GM19438 (cell line): ENCODE data around the gene PIGM.
"Not testable (repeated sequence)": the region's sequence is repeated elsewhere in the genome, so short reads cannot be mapped to it uniquely, and the experiment has no call there.

Experiments used
- ATAC-seq: cut with Tn5 transposase; IDR thresholded peaks from one replicate; pipeline ENCODE4 v1.9.1; 2021; ENCODE audit warnings: low read depth; ENCODE audit not compliant: unreplicated experiment

PIGM gene

GRCh38 chr1:160061369-160062229 is 29.8 kb upstream of the PIGM start:
- ATAC-seq, result no peak

- no peak for ATAC-seq
Measured at GRCh38 chr1:160058087-160058486, 26.3 kb upstream of the PIGM start.

GRCh38 chr1:160056648-160057169 is 24.9 kb upstream of the PIGM start:
- ATAC-seq, result no peak

DNA sequence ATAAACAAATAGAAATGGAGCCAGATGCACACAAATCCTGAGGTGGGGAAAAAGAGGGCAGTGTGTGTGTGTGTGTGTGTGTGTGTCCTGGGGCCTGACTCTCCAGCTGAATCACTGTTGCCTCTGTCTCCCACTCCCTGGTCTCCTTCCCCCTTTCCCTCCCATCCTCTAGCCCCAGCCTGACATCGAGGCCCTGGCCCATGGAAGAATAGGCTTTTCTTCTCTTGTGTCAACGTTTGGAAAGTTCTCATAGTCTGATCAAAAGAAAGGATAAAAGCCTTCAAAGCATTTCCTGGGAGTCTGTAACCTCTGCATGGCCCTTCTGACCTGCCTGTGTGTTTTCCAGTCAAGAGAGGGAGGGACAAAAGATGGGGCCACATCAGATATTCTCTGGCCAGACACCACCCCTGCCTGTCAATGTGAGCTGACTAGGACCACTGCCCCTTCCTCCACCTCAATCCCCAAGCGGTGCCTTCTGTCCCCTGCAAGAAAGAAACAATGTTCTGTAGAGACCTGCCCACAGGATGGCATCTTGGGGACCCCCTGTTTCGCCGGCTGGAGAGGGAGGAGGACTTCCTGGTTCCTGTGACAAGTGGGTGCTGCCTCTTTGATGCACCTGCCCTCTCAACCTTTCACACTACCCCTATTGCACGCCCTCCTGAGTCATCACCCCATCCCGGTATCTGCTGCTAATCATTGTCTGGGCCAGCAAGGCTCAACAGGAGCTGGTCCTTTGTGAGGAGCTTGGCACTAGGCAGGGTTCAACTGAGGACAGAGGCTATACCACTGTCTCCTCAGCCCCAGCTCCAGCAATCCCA is 22.0 kb upstream of the PIGM start:
- no peak for ATAC-seq

- no peak for ATAC-seq
Measured at GRCh38 chr1:160052936-160053335, 21.1 kb upstream of the PIGM start.

DNA sequence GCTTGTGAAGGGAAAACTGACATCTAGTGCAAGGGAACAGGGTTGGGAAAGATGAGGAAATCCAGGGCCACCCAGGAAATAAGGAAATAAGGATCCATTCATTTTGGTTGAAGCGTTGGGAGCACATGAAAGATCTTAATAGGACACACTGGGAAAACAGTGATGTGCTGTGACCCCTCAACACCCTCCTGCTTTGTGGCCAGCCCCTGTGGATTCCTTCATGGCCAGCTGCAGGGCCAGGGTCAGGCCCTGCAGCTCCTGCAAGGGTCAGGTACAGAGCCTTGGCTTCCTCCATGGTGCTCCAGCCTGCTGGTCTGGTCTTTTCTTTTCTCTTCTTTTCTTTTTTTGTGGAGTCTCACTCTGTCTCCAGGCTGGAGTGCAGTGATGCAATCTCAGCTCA is 18.8 kb upstream of the PIGM start:
- ATAC-seq, result no peak

- ATAC-seq, result not testable (repeated sequence)
Measured at GRCh38 chr1:160050182-160050581, 18.4 kb upstream of the PIGM start.

DNA sequence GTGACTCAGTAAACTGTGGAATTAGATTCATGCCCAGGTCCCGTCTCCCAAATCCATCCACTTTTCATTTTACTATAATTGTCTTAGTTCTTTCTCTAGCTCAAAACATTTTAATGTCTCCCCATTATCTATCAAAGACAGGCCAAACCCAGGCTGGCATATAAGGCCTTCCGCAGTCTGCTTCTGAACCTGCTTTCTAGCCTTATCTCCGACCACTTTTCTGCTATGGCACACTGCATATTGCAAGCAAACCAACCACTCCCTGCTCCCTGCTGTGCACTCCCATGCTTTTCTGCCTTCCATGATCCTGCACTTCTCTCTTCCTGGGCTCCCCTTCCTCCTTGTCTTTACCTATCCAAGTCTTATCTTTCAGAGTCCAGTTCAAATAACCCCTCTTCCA is 17.3 kb upstream of the PIGM start:
- ATAC-seq, result no peak

GRCh38 chr1:160048335-160048734 is 16.5 kb upstream of the PIGM start:
- no peak for ATAC-seq

- ATAC-seq, result peak; percentile 41
Measured at GRCh38 chr1:160047111-160047991, 15.6 kb upstream of the PIGM start.

DNA sequence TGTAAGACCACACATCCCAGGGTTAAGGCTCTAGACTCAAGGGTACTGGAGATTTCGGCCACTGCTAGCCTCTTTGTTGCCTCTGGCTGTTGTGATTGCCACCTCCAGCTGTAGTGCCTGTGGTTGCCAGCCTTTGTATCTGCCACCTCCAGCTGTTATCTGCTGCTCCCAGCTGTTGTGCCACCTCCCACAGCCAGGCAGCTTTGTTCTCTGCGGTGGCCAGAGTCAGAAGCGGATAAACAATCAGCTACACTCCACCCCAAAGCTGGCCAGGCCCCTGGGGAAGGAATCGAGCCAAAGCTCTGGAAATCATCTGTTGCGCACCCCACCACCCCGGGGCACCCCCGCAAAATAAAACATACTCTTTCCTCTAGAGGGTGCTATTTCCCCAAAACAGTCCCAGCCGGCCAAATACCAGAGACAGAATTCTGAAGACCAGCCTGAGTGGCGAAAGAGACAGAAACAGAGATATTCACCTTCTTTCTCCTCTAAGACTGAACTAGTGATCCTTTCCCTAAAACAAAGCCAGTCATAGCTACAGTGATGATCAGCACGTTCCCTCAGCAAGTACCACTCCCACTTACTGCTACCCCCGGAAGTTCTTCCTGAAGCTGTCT is 14.8 kb upstream of the PIGM start:
- ATAC-seq, result peak; percentile 83

GRCh38 chr1:160045653-160046052 is 13.9 kb upstream of the PIGM start:
- no peak for ATAC-seq

DNA sequence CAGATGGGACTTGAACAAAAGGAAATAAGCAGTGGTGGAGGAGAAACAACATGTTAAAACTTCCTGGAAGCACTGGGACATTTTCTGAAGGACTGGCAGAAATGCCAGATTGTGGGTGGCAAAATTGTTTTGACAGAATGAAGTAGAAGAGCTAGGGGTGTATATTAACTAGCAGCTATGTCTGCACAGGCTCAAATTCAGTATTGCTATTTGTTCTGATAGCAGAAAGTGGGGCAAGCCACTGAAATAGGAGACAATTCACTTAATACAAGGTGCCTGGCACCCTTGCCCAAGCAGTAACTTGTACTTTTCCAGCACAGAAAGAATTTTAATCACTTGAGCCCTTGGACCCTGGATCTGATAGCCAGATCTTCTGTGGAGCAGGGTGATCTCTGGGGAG is 11.8 kb upstream of the PIGM start:
- no peak for ATAC-seq

- ATAC-seq, result no peak
Measured at GRCh38 chr1:160040476-160040875, 8.7 kb upstream of the PIGM start.

DNA sequence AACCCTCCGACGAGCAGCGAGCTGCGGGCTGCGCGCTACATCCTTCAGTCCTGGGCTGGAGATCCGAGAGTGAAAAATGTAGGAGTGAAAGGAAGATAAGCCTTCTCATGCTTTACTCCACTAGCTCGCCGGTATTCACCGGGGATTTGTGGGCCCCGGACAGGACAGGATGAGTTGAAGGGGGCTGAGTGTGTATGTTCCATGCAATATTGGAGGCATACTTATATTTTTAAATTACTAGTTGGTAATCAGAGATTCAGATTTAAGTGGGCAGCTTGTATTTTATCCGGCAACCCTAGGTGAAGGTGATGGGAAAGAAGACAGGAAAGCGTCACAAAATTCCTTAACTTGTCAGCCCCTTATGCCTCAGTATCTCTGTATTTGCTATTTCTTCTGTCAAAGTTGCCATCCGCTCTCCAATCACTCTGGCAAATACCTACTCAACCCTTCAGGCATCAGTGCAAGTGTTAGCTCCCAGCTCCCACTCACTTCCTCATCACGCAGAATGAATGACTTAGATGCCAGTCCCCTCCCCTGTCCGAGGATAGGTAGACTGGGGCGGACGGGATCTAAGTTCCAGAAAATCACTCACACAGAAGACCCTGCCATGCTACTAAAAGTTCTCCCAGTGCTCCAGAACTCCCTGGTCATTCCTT is 503 bp upstream of the PIGM start:
- peak; percentile 18 for ATAC-seq

DNA sequence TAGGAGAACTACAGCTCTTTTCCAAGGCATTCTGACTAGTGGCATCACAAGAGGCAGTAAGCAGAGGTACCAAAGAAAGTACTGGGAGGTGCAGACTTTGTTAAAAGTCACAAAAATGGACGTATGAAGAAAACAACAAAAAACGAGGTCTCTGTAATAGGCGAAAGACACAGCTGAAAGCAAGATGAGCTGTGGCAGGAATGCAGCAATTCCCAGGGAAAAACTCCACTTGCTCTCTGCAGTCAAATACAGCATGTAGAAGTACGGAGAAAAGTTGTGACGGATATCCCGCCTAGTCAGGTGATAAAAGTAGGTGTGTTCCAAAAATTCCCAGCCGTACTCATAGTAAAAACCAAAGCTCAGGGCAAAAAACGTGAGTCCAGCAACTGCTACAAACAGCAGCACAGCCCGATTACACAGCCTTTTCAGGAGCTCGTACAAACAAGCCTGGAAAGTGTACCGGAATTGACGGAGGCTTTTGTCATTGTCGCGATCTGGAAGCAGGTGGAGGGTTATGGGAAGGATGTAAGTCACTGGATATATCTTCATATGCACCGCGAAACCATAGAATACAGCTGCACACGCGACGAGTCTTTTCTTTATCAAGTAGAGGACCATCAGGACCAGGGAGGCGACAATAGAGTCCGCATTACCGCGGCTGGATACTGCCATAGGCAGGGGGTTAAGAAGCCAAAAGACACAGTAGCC is 979 bp downstream of the PIGM start:
- ATAC-seq, result peak; percentile 6

DNA sequence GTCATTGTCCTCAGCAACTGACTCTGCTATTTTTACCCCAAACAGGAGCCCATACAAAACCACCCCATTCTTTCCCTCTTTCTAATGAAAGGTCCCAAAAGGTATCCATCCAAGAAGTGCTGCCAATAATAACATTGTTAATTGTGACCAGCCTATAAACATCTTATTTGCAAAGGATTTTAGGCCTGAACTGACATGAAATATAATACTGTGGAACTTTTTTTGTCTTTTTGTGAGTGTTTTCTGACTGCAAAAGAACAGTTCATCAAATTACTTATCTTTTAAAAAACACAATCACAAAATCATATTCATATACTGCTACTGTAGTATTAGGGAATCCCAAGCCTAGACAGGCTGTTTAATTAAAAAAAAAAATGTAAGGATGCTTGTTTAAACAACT is 3.4 kb downstream of the PIGM start:
- ATAC-seq, result no peak

DNA sequence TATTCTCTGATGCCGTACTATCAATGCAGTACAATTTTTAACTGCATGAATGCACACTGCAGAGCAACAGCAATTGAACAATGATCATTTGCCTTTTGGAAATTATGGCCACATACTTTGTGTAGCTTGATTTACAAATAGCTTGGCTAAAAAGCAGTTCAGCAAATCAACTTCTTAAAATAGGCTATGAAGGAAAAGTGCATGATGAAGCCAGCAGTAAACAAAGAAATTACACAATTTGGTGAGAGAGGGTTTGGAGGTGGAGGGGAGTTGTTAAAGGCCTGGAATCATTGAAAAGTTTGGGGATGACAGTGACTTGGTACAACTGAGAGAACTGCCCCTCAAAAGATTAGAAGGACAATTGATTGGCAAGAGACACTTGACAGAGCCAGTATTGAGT is 6.5 kb downstream of the PIGM start:
- ATAC-seq, result no peak
